ENCODE data around the gene KLHDC7B. TPM values are rescaled to one million over a fixed set of nuclear protein-coding genes. Genes with fewer than 3 reads are reported as not detected.
A peak's percentile ranks its signal among the peaks of the same experiment; 100 is the strongest.

The KLHDC7B gene
- total and polyA plus RNA-seq, 8 donors = 0.03 to 0.73 (median 0.07) TPM; not detected in 3

DNA sequence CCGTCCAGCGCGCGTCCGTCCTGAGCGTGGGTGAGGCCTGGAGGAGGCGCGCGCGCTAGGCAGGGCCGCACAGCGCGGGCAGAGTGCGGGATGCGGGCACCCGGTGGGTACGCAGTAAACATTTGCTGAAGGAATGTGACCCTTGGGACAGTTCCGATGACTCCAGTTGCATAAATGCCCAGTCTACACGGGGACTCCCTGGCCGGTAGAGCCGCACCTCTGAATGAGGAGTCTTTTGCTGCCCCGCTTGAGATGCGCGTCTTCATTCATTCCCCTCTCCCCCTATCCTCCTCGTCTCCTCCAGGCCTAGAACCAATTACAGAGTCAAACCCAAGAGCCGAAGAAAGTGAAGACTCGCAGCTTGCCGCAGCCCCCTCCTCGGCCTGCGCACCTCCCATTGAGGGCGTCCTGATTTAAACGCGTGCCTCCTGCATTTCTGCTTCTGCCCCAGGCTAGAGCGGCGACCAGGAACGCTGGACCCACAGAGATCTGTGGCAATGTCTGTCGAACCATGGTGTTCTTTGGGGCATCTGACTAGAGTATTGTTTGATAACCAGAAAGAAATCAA, 37.7 kb downstream of the KLHDC7B start:
- Histone ChIP-seq H3K9me3 (no peaks in the 10 kb centered on the region), H3K36me3 (peaks cover 0 to 25% of the 10 kb centered on the region in 2 donors), H3K27me3 (peaks cover 0 to under 1% of the 10 kb centered on the region in 2 donors), H3K4me3 (peak overlapping the region; percentile 77 to 91), H3K27ac (peak overlapping the region; percentile 99 to 100), H3K4me1 (peaks cover 8 to 33% of the 10 kb centered on the region in 2 donors)
- no peak for DNase-seq
- TF ChIP-seq, protein P1, sequence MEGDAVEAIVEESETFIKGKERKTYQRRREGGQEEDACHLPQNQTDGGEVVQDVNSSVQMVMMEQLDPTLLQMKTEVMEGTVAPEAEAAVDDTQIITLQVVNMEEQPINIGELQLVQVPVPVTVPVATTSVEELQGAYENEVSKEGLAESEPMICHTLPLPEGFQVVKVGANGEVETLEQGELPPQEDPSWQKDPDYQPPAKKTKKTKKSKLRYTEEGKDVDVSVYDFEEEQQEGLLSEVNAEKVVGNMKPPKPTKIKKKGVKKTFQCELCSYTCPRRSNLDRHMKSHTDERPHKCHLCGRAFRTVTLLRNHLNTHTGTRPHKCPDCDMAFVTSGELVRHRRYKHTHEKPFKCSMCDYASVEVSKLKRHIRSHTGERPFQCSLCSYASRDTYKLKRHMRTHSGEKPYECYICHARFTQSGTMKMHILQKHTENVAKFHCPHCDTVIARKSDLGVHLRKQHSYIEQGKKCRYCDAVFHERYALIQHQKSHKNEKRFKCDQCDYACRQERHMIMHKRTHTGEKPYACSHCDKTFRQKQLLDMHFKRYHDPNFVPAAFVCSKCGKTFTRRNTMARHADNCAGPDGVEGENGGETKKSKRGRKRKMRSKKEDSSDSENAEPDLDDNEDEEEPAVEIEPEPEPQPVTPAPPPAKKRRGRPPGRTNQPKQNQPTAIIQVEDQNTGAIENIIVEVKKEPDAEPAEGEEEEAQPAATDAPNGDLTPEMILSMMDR (IDR thresholded peaks at IDR 0.05) = peak in 1 of 2 donors; percentile 7
- intact Hi-C loops (cut with DNase I) = no loop called here
- peak; percentile 33 for ATAC-seq

DNA sequence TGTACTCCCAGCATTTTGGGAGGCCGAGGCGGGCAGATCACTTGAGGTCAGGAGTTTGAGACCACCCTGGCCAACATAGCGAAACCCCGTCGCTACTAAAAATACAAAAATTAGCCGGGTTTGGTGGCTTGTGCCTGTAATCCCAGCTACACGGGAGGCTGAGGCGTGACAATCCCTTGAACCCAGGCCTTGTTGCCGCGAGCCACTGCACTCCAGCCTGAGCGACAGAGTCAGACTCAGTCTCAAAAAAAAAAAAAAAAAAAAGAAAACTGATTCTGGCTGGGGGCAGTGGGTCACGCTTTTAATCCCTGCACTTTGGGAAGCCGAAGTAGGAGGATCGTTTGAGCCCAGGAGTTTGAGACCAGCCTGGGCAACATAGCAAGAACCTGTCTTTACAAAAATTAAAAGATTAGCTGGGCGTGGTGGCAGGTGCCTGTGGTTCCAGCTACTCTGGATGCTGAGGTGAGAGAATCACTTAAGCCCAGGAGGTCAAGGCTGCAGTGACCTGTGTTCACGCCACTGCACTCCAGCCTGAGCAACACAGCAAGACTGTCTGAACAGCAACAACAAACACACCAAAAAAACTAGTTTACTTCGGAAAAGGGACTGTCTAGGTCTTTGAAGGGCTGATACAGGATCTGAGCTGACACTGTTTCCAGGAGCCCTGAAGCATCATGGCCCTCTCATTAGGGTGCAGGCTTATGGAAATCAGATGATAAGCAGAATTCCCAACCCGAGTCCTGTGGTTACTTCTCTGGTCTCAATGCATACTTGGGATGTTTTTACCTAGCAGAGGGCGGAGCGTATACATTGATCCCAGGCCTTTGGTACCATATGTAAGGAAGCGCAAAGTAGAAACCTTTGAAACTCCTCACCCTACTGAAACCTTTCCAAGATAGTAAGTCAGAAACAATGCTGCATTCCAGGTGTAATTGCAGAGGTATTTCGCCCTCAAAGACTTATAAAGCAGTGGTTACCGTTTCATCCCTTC, 38.7 kb downstream of the KLHDC7B start:
- Histone ChIP-seq H3K4me3 (no peak overlapping the region), H3K27me3 (no peaks in the 10 kb centered on the region), H3K27ac (no peak overlapping the region), H3K4me1 (peaks cover 5 to 25% of the 10 kb centered on the region in 2 donors), H3K9me3 (no peaks in the 10 kb centered on the region), H3K36me3 (peaks cover 0 to 17% of the 10 kb centered on the region in 2 donors)
- TF ChIP-seq, protein P1 (IDR thresholded peaks at IDR 0.05) = no peak
- no peak for ATAC-seq
- DNase-seq = no peak
- intact Hi-C loops (cut with DNase I) = no loop called here

DNA sequence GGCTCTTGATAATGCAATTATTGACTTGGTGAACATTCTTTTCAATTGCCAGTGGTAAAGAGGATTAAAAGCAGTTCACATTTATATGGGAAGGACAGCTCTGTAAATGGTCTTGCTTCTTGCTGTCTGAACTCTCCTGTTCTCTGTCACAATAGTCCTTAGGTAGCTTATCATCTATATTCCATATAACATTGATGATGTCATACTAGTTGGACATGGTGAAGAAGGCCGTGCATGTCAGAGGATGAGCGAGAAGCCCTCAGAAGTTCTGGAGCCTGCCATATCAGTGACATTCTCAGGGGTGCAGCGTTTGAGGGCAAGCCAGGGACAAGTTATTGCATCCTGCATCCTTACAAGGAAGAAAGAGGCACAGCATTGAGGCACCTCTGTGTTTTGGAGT, 39.5 kb downstream of the KLHDC7B start:
- no peak for DNase-seq
- Histone ChIP-seq H3K9me3 (no peaks in the 10 kb centered on the region), H3K27me3 (no peaks in the 10 kb centered on the region), H3K36me3 (peaks cover 0 to 11% of the 10 kb centered on the region in 2 donors), H3K27ac (no peak overlapping the region), H3K4me1 (peaks cover 5 to 25% of the 10 kb centered on the region in 2 donors), H3K4me3 (no peak overlapping the region)
- ATAC-seq = no peak
- intact Hi-C loops (cut with DNase I) = no loop called here
- TF ChIP-seq, protein P1 (IDR thresholded peaks at IDR 0.05) = no peak

DNA sequence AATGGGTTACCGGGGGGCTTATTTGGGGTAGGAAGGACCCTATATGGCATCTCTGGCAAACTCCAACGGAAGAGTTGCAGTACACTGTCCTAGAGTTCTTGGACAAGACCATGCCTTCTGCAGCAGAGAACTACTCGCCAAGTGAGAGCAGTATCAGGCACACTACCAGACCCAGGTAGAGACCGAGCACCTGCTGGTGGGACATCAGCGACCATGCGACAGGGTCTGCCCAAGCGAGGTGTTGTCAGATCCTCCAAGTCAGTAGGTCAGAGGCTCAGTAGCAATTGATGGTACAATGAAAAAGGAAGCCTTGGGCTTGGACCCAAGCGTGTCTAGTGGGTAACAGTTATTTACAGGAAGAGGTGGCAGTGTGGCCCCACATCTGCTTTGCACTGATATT, 40.1 kb downstream of the KLHDC7B start:
- H3K36me3 ChIP-seq = peaks cover 0 to 5% of the 10 kb centered on the region in 2 donors
- H3K4me3 ChIP-seq = no peak overlapping the region
- no peaks in the 10 kb centered on the region for H3K9me3 ChIP-seq
- DNase-seq = no peak
- intact Hi-C loops (cut with DNase I) = no loop called here
- no peak for ATAC-seq
- H3K27ac ChIP-seq = no peak overlapping the region
- TF ChIP-seq, protein P1 (IDR thresholded peaks at IDR 0.05) = no peak
- H3K27me3 ChIP-seq = no peaks in the 10 kb centered on the region
- peaks cover 5 to 22% of the 10 kb centered on the region in 2 donors for H3K4me1 ChIP-seq

DNA sequence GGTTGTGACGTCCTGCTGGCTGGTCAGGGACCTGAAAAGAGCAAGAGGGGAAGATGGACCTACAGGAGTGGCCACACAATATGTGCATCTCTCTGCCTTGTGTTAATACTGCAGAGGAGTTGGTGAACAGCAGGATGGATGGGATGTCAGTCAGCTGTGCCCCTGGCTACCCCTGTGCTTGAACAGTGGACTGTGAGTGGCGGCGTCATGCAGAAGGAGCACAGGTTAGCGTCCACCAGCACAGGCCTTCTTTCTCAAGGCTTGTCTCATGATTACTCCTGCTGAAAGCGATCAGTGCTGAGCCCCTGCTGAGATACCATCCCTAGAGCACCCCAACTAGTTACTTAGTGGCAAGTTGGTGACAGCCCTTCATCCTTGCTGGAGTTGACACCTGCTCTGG, 40.7 kb downstream of the KLHDC7B start:
- Histone ChIP-seq H3K36me3 (no peaks in the 10 kb centered on the region), H3K4me3 (no peak overlapping the region), H3K9me3 (no peaks in the 10 kb centered on the region), H3K27ac (no peak overlapping the region), H3K4me1 (peaks cover 5 to 16% of the 10 kb centered on the region in 2 donors), H3K27me3 (no peaks in the 10 kb centered on the region)
- intact Hi-C loops (cut with DNase I) = no loop called here
- ATAC-seq (no peak), DNase-seq (no peak)
- TF ChIP-seq, protein P1 (IDR thresholded peaks at IDR 0.05) = no peak

All from left lung (tissue), 10 donors.